Epithelial cell of esophagus (primary cell): ENCODE results near the gene FBLN2.

Experiments used
- DNase-seq: peaks from one replicate; pipeline ENCODE4 v3.0.0; 2010; ENCODE audit warnings: low read depth
- H3K4me3 ChIP-seq: 2 replicates; pipeline ENCODE4 v1.5.1; 2011; ENCODE audit warnings: mild to moderate bottlenecking, low read length, control low read depth
- CTCF ChIP-seq: IDR thresholded peaks from 2 replicates; pipeline ENCODE4 v1.5.1; 2011; ENCODE audit warnings: low read depth, mild to moderate bottlenecking, low read length, control low read depth, inconsistent platforms; ENCODE audit not compliant: insufficient read depth; ENCODE audit errors: missing control alignments

FBLN2 gene

GRCh38 chr3:13636874-13637273, 87.9 kb downstream of the FBLN2 start:
- no peak for DNase-seq
- H3K4me3 ChIP-seq: no peak overlapping the region
- no peak for TF ChIP-seq CTCF

GRCh38 chr3:13637311-13637891, 88.5 kb downstream of the FBLN2 start:
- no peak for TF ChIP-seq CTCF
- no peak for DNase-seq
- H3K4me3 ChIP-seq: no peak overlapping the region

- no peak for TF ChIP-seq CTCF
- no peak for DNase-seq
- H3K4me3 ChIP-seq: no peak overlapping the region
Measured at GRCh38 chr3:13637953-13638352, 89.0 kb downstream of the FBLN2 start.

GRCh38 chr3:13638927-13639326, 90.0 kb downstream of the FBLN2 start:
- TF ChIP-seq CTCF: no peak
- no peak overlapping the region for H3K4me3 ChIP-seq
- peak; percentile 63 for DNase-seq

GRCh38 chr3:13642597-13642996, 93.7 kb downstream of the FBLN2 start:
- no peak for DNase-seq
- no peak overlapping the region for H3K4me3 ChIP-seq
- no peak for TF ChIP-seq CTCF

- DNase-seq: peak; percentile 35
- TF ChIP-seq CTCF: no peak
Measured at GRCh38 chr3:13644341-13645117, 95.6 kb downstream of the FBLN2 start.

More at GRCh38 chr3:13644341-13645117, 95.6 kb downstream of the FBLN2 start:
- no peak overlapping the region for H3K4me3 ChIP-seq
